Keratinocyte (primary cell): ENCODE results near the gene SNTG2.

Experiments used
- CTCF ChIP-seq, 3 experiments: IDR thresholded peaks in 1 of 3; conservative IDR thresholded peaks in 1 of 3; optimal IDR thresholded peaks in 1 of 3; 2 replicates in 2 of 3; 3 replicates in 1 of 3; pipeline versions ENCODE3 to v1.5.1; 2011; ENCODE audit warnings: low read length in 3 of 3, mild to moderate bottlenecking in 3 of 3, moderate library complexity in 2 of 3, control low read depth in 1 of 3, inconsistent platforms in 1 of 3; ENCODE audit not compliant: insufficient read depth in 2 of 3; ENCODE audit errors: extremely low read depth in 1 of 3
- EZH2 ChIP-seq: IDR thresholded peaks from one replicate; pipeline ENCODE4 v1.6.1; 2012; ENCODE audit warnings: inconsistent platforms, mild to moderate bottlenecking, low read length, moderate library complexity

- TF ChIP-seq CTCF (optimal IDR thresholded peaks at IDR 0.05 in 1 of 3, IDR thresholded peaks at IDR 0.05 in 1 of 3, conservative IDR thresholded peaks at IDR 0.05 in 1 of 3; ENCODE audit: extremely low read depth in 1 of 3, insufficient read depth in 2 of 3, low read length in 3 of 3) (no peak), EZH2 (no peak)
Observed at GRCh38 chr2:1088940-1089339, 138.3 kb downstream of the SNTG2 start.
